C4-2B (cell line): ENCODE measurements around the gene ITGA11.

ENCODE experiments used
- ZFX ChIP-seq: fragments of 450-650 bp; IDR thresholded peaks from 2 replicates; pipeline ENCODE4 v1.6.1; 2017
- TF ChIP-seq, protein P1 (sequence below): fragments of 450-650 bp; conservative IDR thresholded peaks from 2 replicates; pipeline ENCODE4 v1.5.1; 2017; ENCODE audit warnings: mild to moderate bottlenecking

DNA sequence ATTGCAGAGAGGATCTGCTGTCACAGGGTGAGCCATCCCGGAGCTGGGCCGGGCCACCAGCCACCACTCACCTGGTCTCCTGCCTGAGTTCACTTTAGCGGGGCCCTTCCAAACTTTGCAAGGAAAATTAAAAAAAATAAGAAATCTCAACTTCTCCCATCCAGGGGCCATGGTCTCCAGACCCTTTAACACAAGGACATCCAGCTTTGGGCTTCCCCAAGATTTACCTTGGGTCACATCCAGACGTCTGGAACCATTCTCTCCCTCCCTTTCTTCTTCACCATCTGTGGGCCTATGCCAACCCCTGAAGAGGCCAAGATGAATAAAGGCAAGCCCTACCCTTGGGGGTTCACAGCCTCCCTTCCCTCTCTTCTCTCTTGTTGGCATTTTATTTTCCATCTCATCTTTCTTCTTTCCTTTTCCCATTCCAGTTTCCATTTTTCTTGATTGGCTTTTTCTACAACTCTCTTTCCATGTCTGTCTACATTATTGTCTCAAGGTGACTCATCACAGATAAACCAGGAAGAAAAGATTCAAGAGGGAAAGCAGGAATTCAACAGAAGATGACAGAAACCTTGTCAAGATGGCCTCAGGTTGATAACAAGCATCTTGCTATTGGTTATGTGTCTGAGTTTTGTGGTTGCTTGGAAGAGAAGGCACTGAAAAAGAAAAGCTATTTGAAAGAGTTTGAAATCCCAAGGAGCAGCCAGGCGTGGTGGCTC lies 49.5 kb downstream of the ITGA11 start:
- TF ChIP-seq, protein P1, sequence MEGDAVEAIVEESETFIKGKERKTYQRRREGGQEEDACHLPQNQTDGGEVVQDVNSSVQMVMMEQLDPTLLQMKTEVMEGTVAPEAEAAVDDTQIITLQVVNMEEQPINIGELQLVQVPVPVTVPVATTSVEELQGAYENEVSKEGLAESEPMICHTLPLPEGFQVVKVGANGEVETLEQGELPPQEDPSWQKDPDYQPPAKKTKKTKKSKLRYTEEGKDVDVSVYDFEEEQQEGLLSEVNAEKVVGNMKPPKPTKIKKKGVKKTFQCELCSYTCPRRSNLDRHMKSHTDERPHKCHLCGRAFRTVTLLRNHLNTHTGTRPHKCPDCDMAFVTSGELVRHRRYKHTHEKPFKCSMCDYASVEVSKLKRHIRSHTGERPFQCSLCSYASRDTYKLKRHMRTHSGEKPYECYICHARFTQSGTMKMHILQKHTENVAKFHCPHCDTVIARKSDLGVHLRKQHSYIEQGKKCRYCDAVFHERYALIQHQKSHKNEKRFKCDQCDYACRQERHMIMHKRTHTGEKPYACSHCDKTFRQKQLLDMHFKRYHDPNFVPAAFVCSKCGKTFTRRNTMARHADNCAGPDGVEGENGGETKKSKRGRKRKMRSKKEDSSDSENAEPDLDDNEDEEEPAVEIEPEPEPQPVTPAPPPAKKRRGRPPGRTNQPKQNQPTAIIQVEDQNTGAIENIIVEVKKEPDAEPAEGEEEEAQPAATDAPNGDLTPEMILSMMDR, result no peak
- TF ChIP-seq ZFX, result no peak
